ENCODE measurements around the gene STN1. TPM values are rescaled to one million over a fixed set of nuclear protein-coding genes. Genes with fewer than 3 reads are reported as not detected.
A peak's percentile ranks its signal among the peaks of the same experiment; 100 is the strongest.

Gene STN1
- total RNA-seq: 20.6 and 28.9 TPM in 2 replicates

GRCh38 chr10:103918053-103918846 lies at the start of gene STN1:
Gene STN1, minus strand, starts transcription at chr10:103918184. Its CDS starts 590 bp downstream, at chr10:103917594.
- H3K36me3 ChIP-seq (ENCODE audit: insufficient read depth, low read length): no peaks in the 10 kb centered on the region

GRCh38 chr10:103967448-103968071 lies 49.6 kb upstream of the STN1 start:
- Histone ChIP-seq H3K4me2 (ENCODE audit: insufficient read depth, low read length) (peak overlapping the region; percentile 81), H3K4me1 (ENCODE audit: insufficient read depth, low read length) (peaks cover 9% of the 10 kb centered on the region), H2AFZ (ENCODE audit: low read length) (peak overlapping the region; percentile 73), H3K27ac (ENCODE audit: low read depth, low read length) (peak overlapping the region; percentile 73), H3K4me3 (ENCODE audit: insufficient read depth, low read length) (peak overlapping the region; percentile 96), H4K20me1 (ENCODE audit: insufficient read depth, low read length) (peaks cover 31% of the 10 kb centered on the region), H3K9me3 (ENCODE audit: low read depth, low read length) (no peaks in the 10 kb centered on the region), H3K27me3 (ENCODE audit: insufficient read depth, low read length) (no peaks in the 10 kb centered on the region), H3K36me3 (ENCODE audit: insufficient read depth, low read length) (no peaks in the 10 kb centered on the region), H3K79me2 (ENCODE audit: insufficient read depth, low read length) (peaks cover 54% of the 10 kb centered on the region)
- TF ChIP-seq CTCF (IDR thresholded peaks at IDR 0.05; ENCODE audit: extremely low read depth, low read depth, low read length): no peak
- peak; percentile 95 for DNase-seq (ENCODE audit: insufficient read length, low spot score, missing footprints)

More at GRCh38 chr10:103918053-103918846, at the start of gene STN1:
- Histone ChIP-seq H3K27me3 (ENCODE audit: insufficient read depth, low read length) (no peaks in the 10 kb centered on the region), H2AFZ (ENCODE audit: low read length) (peak within 1 kb of the TSS; percentile 96), H3K4me3 (ENCODE audit: insufficient read depth, low read length) (peak within 1 kb of the TSS; percentile 87), H3K9me3 (ENCODE audit: low read depth, low read length) (no peaks in the 10 kb centered on the region), H3K27ac (ENCODE audit: low read depth, low read length) (peak within 1 kb of the TSS; percentile 90), H4K20me1 (ENCODE audit: insufficient read depth, low read length) (no peaks in the 10 kb centered on the region), H3K4me1 (ENCODE audit: insufficient read depth, low read length) (peaks cover 30% of the 10 kb centered on the region), H3K4me2 (ENCODE audit: insufficient read depth, low read length) (peak within 1 kb of the TSS; percentile 94), H3K79me2 (ENCODE audit: insufficient read depth, low read length) (peaks cover 28% of the 10 kb centered on the region)
- no peak for TF ChIP-seq CTCF (IDR thresholded peaks at IDR 0.05; ENCODE audit: extremely low read depth, low read depth, low read length)
- peak; percentile 98 for DNase-seq (ENCODE audit: insufficient read length, low spot score, missing footprints)

DNA sequence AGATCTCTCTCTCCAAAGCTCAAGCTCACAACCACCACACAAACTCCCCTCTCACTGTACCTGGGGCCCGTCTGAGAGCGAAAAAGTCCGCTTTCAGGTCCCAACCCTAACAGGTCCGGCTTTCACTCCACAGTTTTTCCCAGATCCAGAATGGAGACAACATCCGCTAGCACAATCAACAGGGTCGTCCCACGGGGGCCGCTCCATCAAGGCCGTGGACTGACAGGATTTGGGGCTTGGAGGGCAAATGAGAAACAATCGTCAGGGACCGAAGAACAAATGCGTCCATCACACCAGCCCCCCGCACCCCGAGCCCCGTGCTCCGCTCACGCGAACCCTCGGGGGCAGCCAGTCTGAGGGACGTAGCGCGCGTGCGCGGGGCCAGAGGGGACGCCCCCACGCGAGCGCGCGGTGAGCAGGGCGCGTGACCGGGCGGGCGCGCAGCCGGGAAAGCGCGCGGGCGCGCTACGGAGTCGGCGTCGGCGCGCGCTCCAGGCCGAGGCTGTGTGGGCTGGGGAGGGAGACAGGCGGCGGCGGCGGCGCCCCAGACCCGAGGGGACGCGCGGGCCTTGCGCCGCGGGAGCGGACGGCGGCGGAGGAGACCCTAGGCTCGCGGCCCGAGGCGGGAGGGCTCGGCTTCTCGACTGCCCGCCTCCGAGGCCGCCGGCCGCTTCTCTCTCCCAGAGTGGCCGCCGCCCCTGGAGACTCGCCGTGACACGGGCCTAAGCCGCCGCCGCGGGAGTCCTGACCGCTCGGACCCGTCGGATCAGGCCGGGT lies 48.9 kb upstream of the STN1 start, which contains the start of gene SLK:
TSS of gene SLK (plus strand) at position 470 of the 777 bp plus-strand sequence. CDS start 606 bp downstream, outside the sequence.
- TF ChIP-seq CTCF (IDR thresholded peaks at IDR 0.05; ENCODE audit: extremely low read depth, low read depth, low read length): no peak
- DNase-seq (ENCODE audit: insufficient read length, low spot score, missing footprints): peak; percentile 99
- no peaks in the 10 kb centered on the region for H3K36me3 ChIP-seq (ENCODE audit: insufficient read depth, low read length)
- peaks cover 48% of the 10 kb centered on the region for H3K79me2 ChIP-seq (ENCODE audit: insufficient read depth, low read length)
- H4K20me1 ChIP-seq (ENCODE audit: insufficient read depth, low read length): peaks cover 30% of the 10 kb centered on the region
- peak within 1 kb of the TSS; percentile 99 for H2AFZ ChIP-seq (ENCODE audit: low read length)
- H3K9me3 ChIP-seq (ENCODE audit: low read depth, low read length): no peaks in the 10 kb centered on the region
- peak within 1 kb of the TSS; percentile 96 for H3K4me3 ChIP-seq (ENCODE audit: insufficient read depth, low read length)
- H3K27me3 ChIP-seq (ENCODE audit: insufficient read depth, low read length): no peaks in the 10 kb centered on the region
- peaks cover 9% of the 10 kb centered on the region for H3K4me1 ChIP-seq (ENCODE audit: insufficient read depth, low read length)
- peak within 1 kb of the TSS; percentile 81 for H3K4me2 ChIP-seq (ENCODE audit: insufficient read depth, low read length)
- peak within 1 kb of the TSS; percentile 74 for H3K27ac ChIP-seq (ENCODE audit: low read depth, low read length)
